Stimulated activated CD4-positive, alpha-beta T cell treated with anti-CD3 and anti-CD28 coated beads, Interleukin-15, amount 100 ng/mL, for 1 hour (primary cell): ENCODE measurements around the gene NELL2.
"Not testable (repeated sequence)": the region's sequence is repeated elsewhere in the genome, so short reads cannot be mapped to it uniquely, and the experiment has no call there.

Experiments
- DNase-seq, 2 donors: peaks; one replicate each; pipeline ENCODE4 v3.0.0-alpha.2; 2020; ENCODE audit warnings: low read depth in 1 of 2, low spot score in 1 of 2

Gene NELL2

DNA sequence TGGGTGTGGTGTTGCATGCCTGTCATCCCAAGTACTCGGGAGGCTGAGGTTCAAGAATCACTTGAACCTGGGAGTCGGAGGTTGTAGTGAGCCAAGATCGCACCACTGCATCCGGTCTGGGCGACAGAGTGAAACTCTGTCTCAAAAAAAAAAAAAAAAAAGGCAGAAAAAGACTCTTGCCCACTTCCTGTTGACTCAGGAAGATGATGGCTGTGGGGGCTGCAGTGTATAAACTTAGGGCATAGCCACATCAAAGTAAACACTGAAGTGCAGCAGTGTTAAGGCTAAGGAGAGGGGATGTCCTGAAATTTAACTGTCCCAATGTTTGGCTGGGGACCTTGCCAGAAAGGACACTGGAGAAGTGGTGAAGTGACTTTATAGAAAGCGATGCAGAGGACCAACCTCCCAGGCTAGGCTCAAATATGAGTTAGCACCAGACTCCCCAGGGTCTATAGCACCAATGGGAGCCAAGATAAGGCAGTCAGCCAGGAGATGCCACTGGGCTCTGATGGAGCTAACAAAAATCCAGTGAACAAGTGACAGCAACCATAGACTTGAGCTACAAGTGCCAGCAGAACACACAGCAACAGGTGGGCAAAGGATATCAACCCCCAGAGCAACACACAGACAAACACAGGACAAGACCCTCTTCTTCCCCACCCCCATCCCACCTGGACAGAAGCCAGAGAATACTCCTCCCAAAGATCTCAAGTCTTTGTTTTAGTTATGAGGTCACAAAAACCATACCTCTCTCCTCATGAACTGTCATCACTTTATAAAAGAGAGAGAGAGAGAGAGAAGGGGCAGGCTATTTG lies 28.0 kb downstream of the NELL2 start:
- peak; percentile 15 to 16 for DNase-seq

DNA sequence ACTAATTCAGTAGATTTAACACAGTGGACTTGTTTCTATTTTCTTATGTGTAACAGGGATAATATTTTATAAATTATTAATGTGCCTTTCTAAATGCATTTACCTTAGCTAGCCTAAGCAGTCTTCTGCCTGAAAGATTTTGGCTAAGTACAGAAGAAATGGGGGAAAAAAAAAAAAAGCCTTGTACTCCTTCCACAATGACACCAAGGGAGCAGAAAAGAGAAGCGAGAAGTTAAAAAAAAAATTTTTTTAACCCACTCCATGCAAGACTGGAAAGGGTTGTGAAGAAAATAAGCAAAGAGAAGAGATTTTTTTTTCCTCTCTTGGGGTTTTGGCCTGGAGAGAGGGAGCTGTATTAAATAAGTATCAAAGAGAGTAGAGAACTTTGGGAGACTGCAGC lies 28.7 kb downstream of the NELL2 start:
- no peak for DNase-seq

DNA sequence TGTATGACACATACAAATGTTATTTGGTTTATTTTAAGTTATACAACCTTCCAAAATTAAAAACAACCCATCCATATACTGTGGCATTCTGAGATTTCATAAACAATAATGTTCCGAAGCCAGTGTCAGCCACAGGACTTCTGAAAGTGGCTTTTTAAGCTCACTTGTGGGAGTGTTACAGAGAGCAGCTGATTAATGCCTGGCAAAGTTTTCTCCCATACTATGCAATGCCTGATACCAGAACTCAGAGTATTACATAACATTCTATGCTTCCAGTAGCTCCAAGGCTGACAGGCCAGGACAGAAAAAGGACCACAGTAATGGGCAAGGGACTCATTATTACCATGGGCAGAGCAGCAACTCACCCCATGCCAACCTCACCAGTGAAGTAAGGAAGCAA lies 29.3 kb downstream of the NELL2 start:
- DNase-seq: no peak

DNA sequence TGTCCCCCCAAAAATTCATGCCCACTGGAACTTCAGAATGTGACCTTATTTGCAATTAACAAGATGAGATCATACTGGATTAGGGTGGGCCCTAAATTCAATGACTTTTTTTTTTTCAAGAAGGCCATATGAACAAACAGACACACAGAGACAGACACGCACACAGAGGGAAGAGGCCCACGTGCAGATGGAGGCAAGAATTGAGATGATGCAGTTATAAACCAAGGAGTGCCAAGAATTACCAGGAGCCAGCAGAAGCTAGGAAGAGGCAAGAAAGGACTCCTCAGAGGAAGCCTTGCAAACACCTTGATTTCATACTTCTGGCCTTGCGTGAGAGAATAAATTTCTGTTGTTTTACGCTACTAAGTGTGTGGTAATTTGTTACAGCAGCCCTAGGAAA lies 33.4 kb downstream of the NELL2 start:
- no peak for DNase-seq

DNA sequence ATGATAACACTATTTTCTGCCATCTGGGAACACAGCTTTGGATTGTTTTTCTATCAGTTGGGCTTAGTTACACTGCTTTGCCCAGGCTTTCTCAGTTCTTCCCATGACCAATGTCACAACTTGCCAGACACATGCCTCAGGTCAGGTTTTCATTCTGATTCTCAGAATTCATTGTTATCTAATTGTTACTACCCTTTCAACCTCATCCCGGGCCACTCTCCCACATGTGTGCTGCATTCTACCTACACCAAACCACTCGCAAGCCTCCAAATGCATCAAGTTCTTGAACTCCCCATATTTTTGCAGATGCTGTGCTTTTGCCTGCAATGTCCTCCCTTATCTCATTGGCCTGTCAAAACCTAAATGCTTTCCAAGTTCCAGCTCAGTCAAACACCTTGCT lies 36.3 kb downstream of the NELL2 start:
- no peak for DNase-seq

DNA sequence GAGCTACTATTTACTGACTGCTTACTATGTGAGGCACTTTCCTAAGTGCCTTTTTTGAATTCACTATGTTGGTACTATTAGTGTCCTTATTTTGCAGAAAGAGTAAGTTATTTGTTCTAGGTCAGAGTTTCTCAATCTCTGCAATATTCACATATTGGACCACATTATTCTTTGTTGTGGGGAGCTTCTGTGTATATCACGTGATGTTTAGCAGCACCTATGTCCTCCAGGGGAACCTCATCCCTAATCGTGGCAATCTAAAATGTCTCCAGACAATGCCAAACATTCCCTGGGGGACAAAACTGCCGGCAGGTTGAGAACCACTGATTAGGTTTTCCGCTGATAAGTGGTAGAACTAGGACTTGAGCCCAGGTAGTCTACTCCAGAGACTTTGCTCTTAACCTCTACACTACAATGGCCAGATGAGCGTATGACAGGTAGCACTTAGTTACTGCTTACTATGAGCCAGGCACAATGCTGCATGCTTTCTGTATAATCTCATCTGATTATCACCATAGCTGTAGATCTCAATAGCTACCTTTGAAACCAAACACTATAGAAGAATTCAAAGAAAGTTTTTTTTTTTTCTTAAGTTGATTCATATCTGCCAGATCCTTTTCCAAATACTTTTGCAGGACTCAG lies 38.9 kb downstream of the NELL2 start:
- no peak for DNase-seq

DNA sequence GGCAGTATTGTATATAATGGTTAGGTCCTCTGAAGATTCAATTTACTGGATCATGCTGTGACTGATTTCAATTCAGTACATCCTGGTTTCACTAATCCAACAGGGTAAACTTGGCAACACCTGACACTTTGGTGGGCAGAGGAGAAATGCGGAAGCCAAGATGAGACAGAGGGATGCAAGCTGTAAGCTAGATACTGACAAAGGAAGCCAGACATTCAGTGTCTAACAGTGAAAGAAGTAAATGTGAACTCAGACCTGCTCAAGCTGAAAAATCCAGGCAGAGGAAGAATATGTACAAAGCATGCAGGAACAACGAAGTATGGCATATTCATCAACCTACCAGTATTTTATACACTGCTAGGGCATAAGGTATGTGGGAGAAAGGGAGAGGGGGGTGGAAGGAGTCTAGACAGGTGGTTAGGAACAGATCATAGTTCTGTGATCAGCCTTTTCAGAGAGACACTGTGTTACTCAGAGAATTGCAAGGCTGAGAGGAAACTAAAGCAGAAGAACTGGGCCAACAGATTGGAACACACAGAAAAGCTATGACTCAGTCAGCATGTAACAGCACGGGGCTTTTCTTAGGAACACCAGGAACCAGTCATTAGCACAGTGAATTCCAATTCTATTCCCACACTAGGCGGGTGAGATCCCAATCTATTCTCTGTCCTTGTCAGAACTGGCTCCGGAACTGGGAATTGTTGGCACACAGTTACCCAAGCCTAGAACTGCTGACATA lies 40.3 kb downstream of the NELL2 start:
- DNase-seq: no peak

DNA sequence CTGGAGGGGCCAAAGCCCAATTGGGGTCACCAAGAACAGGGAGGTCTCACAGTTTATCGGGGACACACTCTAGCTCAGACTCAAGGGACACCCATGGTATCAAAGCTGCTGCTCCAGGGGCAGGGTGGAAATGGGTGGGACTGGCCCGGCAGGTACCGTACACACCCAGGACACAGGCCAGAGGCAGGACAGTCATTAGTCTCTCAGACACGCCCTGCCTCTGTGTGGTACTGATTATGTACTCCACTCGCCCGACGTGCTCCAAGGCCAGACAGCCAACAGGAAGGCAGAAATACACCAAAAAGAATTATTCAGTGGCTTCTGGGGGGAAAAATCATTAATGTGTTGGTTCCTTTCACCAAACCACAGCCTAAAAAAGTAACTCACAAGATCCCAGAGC lies 41.1 kb downstream of the NELL2 start:
- DNase-seq: not testable (repeated sequence)

DNA sequence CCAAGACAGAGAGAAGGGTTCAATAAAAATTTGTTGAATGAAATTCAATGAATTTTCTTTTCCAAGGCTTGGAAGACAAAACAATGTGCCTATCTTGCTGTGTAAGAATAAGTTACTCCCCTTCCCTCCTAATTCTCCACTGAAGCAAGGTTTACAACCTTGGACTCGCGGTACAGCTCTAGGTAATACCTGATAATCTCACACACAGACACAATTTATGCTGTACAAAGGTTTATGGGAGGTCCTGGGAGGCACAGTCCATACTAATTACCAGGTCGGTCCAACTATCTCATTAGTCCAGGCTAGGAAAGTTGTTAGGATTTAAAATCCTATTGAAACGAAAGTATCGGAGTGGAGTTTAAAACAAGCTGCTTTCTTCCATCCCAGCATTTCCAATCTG lies 42.6 kb downstream of the NELL2 start:
- DNase-seq: no peak

DNA sequence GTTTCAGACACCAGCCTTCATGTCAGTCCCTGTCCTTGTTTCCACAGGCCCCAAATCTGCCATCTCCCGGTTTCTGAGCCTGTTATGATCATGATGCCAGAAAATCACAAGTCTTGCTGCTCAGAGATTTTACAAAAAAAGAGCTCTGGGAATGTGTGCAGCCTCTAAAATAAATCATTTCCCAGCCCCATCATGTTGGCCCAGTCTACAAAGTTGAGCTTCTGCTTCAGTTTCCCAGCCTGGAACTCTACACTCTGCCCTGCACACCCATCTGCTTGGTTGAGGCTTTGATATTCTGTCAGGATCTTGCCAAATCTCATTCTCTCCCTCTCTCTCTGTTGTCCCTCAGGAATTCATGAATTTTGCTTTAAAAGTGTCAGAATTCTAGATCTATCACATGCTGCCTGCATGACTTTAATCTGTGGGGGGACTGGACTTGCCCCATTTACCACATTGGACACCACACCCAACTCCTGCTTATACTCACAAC lies 45.5 kb downstream of the NELL2 start:
- no peak for DNase-seq

DNA sequence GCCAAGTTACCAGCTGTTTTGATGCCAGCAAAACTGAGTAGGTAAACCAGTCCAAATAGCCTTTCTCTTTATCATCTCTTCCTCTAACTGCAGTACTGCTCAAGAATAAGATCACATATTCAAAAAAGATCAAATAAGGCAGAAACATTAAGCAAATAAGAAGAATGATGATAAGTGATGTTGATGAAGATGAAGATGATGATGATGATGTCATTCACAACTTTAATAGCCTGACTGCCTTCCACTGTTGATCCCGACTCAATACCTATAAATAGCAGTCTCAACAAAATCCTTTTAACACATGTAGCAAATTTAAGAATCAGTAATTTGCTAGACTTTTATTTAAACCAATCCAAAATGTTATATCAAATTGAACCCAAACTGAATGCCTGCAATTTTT lies 47.1 kb downstream of the NELL2 start:
- DNase-seq: no peak

DNA sequence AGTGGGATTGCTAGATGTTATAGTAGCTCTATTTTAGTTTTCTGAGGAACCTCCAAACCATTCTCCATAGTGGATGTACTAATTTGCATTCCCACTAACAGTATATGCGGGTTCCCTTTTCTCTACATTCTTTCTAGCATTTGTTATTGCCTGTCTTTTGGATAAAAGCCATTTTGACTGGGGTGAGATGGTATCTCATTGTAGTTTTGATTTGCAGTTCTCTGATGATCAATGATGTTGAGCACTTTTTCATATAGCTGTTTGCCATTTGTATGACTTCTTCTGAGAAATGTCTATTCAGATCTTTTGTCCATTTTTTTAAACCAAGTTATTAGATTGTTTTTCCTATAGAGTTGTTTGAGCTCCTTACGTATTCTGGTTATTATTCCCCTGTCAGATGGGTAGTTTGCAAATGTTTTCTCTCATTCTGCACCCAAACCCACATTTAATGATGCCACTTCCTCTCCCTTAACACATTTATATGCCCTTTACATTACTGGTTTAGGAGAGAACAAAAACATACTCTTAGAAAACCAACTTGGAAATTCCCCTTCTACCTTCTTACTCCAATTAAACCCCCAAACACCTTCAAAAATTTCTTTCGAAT lies 48.2 kb downstream of the NELL2 start:
- no peak for DNase-seq

DNA sequence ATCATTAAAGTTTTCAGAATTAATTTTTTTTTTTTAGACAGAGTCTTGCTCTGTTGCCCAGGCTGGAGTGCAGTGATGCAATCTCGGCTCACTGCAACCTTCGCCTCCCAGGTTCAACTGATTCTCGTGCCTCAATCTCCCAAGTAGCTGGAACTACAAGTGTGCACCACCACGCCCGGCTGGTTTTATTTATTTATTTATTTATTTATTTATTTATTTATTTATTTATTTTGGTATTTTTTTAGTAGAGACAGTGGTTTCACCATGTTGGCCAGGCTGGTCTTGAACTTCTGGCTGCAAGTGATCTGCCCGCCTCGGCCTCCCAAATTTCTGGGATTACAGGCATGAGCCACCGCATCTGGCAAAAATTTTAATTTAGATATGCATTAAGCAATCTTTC lies 54.4 kb downstream of the NELL2 start:
- not testable (repeated sequence) for DNase-seq

DNA sequence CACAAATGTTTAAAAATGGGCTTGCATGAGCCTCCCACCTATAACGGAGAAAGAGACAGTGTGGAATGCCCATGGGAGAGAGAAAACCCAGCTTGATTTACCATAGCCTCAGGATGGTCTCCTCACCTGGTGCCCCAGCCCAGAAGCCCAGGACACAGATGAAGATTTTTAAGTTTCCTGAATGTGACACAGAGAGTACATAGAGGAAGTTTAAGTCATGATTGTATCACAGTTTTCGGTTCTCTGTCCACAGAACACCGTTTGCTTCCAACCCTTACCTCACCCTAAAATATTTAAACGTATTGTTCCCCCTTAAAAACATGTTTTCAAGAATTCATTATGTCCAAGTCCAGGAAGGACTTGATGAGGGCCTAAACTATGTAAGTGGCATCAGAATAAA lies 56.2 kb downstream of the NELL2 start:
- no peak for DNase-seq

DNA sequence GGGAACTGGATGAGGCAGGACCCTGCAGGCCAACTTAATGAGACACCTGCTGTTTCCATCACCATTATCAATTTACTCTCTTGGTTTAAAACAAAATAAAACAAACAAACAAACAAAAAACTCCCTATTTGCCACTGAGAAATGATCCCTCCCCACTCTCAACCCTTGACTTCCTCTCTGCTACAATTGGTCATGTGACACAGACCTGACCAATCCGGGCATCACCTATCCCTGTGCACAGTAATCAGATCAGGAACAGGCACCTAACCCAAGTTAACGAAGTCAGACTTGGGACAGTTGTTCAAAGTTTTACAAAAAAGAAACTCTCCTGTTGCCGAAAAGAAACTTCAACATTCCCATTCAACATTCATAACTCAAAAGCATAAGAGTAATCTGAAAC lies 58.4 kb downstream of the NELL2 start:
- no peak for DNase-seq

DNA sequence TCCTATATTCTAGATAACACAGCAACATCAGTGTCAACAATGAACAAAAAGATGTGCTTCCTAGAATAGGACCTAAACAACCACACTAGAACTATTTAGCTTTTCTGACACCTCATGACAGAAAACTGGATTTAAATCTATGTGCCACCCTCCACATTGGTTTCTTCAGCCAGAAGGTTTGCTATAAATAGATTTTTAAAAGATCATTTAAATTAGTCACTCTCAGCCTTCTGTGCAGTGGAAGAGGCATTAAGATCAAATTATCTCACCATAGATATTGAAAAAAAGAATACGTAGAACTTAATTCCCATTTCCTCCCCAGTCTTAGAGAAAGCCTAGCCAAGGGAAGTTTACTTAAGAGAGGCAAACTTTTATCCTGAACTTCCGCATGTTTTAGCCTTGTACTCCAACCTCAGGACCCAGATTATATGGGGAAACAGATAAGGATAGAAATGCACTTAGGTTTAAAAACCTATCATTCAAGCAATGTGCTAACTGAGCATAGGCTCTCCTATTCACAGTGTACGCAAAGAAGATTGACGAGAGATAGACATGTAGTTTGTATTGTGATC lies 59.6 kb downstream of the NELL2 start:
- DNase-seq: no peak

DNA sequence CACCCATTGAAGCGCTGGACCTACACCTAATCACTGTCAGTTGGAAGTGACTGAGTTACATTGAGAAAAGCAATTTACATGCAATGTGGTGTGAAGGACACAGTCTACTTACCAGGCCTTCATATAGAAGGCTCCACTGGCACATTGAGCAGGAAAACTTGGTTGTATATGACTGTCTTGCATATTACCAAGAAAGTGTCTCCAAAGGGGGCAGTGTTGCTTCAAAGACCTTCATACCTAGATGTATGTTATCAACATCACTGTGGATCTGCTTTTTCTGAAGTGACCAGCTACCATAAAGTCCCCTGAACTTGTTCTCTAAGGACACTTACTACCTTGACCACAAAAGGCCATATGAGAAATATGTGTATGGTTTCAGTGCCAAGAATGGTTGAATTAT lies 64.1 kb downstream of the NELL2 start:
- no peak for DNase-seq

DNA sequence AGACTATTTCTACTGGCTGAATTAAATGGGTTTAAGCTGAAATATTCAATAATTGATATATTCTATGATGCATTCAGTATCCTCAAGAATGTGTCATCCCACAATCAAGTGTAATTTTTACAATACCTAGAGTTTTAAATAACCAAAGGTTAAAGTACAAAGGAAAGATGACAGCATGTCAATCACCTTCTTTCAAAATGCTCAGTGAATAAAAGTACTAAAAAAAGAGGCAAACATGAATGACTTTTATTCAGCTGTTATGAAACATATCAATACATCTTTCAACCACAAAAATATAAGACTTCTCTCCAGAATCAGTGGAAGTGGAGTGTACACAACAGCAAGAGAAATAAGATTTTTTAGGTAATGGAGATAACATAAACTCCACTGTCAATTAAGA lies 72.0 kb downstream of the NELL2 start:
- DNase-seq: no peak

DNA sequence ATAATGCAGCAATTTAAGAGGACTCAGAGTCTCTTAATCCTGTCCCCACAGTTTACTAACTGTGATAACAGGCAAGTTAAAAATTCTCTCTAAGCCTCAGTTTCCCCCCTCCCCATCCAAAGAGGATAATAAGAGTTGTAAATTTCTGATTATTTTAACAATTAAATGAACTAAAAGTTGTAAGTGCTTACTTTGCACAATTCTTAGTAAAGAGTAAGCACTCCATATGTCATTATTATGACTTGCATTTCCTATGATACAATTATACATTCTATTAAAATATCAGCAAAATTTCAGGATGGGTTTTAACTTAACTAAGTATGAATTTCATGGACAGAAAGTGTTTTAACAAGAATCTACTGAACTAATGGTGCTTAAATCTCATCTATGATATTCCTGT lies 80.1 kb downstream of the NELL2 start:
- DNase-seq: no peak

DNA sequence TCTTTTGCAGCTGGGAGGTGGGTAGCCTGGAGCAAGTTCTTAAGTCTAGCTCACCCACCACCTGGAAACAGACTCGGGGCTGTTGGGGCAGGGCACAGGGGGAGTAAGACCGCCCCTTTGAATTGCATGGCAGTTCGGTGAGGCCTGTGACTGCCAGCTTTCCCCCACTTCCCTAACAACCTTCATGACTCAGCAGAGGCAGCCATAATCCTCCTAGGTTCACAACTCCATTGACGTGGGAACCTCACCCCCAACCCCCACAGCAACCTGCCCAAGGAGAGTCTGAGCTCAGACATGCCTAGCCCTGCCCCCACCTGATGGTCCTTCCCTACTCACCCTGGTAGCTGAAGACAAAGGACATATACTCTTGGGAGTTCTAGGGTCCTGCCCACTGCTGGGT lies 87.4 kb downstream of the NELL2 start:
- DNase-seq: no peak

DNA sequence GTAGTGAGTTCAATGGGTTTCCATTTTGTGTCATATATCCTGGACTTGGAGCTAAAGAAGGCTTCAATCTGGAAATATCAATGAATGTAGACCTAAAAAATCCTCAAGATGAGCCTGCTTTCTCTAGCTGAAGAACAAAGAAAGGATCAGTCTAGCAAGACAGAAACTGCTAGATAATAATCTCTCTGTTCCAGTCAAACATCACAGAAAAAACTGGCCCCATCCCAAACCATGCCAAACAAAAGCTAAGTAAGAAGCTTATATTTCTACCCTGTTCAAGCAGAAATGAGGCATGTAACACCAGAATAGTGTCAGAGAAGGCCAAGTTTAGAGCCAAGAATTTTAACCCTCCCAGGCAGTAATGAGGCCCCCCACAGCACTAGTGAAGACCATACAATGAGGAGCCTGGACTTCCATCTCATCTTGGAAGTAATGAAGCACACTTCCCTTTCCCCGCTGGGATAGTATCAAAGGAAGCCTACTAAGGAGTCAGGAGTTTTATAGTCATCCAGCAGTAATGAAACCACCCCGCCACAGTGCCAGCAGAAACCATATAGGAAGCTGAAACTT lies 95.8 kb downstream of the NELL2 start:
- no peak for DNase-seq
